Sigmoid colon (tissue), 7 donors: Measurements from ENCODE around the gene POLR3K. TPM values are rescaled to one million over a fixed set of nuclear protein-coding genes. Genes with fewer than 3 reads are reported as not detected.
"Not testable (repeated sequence)": the region's sequence is repeated elsewhere in the genome, so short reads cannot be mapped to it uniquely, and the experiment has no call there.

ENCODE experiments used
- DNase-seq: peaks from one replicate; pipeline ENCODE4 v3.0.0-alpha.2; 2019
- H3K27ac ChIP-seq, 4 donors: fragments of 200-600 bp; sonication (generic); one replicate each; pipeline ENCODE4 v1.5.1; 2016 to 2019; ENCODE audit warnings: mild to moderate bottlenecking in 1 of 4
- H3K27me3 ChIP-seq, 3 donors: fragments of 200-600 bp; sonication (generic); one replicate each; pipeline ENCODE4 v1.5.1; 2019; ENCODE audit warnings: mild to moderate bottlenecking in 1 of 3
- H3K36me3 ChIP-seq, 4 donors: fragments of 200-600 bp; sonication (generic); one replicate each; pipeline ENCODE4 v1.5.1; 2016 to 2019
- H3K4me1 ChIP-seq, 4 donors: fragments of 200-600 bp; sonication (generic); one replicate each; pipeline ENCODE4 v1.5.1; 2017 to 2019
- H3K4me3 ChIP-seq, 4 donors: fragments of 200-600 bp; sonication (generic); one replicate each; pipeline ENCODE4 v1.5.1; 2017 to 2019; ENCODE audit warnings: mild to moderate bottlenecking in 2 of 4, moderate library complexity in 1 of 4
- H3K9me3 ChIP-seq, 4 donors: fragments of 200-600 bp in 3 of 4; sonication (generic) in 3 of 4; one replicate each; pipeline versions ENCODE4 v1.5.1 to v1.6.1; 2013 to 2019
- EP300 ChIP-seq, 4 donors: sonication (generic); formaldehyde crosslinking; IDR thresholded peaks; one replicate each; pipeline ENCODE4 v1.6.1; 2017; ENCODE audit warnings: antibody characterized with exemption in 4 of 4
- POLR2A ChIP-seq, 2 donors: fragments of 450-650 bp; IDR thresholded peaks; one replicate each; pipeline ENCODE4 v1.6.1; 2016; ENCODE audit warnings: antibody characterized with exemption in 2 of 2, mild to moderate bottlenecking in 2 of 2, moderate library complexity in 2 of 2
- POLR2AphosphoS5 ChIP-seq, 4 donors: sonication (generic); formaldehyde crosslinking; IDR thresholded peaks; one replicate each; pipeline ENCODE4 v1.6.1; 2017; ENCODE audit warnings: antibody characterized with exemption in 4 of 4
- WGBS, 2 donors: extraction: QIAGEN DNeasy Blood & Tissue Kit; methylation state at CpG; one replicate each; pipeline ENCODE4 v1.1.7; 2013; 5-methylcytosine and 5-hydroxymethylcytosine counted together
- intact Hi-C: fragments of 100-400 bp; cut with DNase I; formaldehyde crosslinking; loops from one replicate; pipeline ENCODE4 v1.15.1; 2023
- polyA plus RNA-seq, 3 donors: library from polyadenylated mRNA; stranded (reverse); fragments of 200-250 nt; gene quantifications; one replicate each; pipeline ENCODE4 v1.2.3, GENCODE V29; 2013
- total RNA-seq, 4 donors: library from RNA; depleted of rRNA; stranded (reverse); fragments of >200 nt; gene quantifications; one replicate each; pipeline ENCODE4 v1.1.0, GENCODE V29; 2016
- TF ChIP-seq, protein P1 (sequence below), 4 experiments: fragments of 450-650 bp in 3 of 4; fragments of 200-600 bp in 1 of 4; IDR thresholded peaks; one replicate each; pipeline ENCODE4 v1.5.1; 2016 to 2019; ENCODE audit warnings: antibody characterized with exemption in 4 of 4, mild to moderate bottlenecking in 3 of 4, moderate library complexity in 2 of 4
- donor health status: healthy with polysubstance abuse.
- donor health status: Bipolar disorder and iron deficiency.
- donor health status: healthy.

Gene POLR3K
- total and polyA plus RNA-seq, 7 donors, result 1.7 to 22.1 (median 6.4) TPM

DNA sequence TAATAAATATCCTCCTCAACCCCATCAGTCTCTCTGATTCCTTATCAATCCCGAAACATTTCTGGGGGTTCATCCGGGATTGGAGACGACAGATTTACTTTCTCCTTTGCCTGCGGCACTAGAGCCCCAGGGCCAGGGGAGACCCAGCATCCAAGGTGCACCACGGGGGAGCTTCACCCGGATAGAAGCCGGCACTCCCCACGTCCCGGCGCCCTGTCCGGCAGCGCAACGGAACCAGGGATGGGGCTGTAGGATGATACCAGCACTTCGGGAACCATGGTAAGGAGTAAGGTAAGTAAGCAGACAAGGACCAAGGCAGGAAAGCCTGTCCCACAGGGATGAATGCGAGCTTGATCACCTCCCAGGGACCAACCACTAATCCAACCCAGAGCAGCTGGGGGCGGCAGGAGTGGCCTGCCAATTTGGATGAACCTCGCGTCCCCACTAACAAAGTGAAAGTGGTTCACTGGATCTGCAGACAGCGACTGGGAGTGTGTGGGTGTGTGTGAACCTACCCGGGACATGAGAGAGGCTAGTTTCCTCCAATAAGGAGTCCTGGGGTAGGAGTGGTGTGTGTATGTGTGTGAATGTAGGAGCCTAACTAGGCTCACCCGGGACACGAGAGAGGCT, 11.9 kb downstream of the POLR3K start:
- Histone ChIP-seq H3K27ac (no peak overlapping the region), H3K4me3 (no peak overlapping the region), H3K27me3 (no peaks in the 10 kb centered on the region), H3K36me3 (peaks cover 0 to 15% (median 2%) of the 10 kb centered on the region in 4 donors), H3K4me1 (no peaks in the 10 kb centered on the region), H3K9me3 (no peaks in the 10 kb centered on the region)
- intact Hi-C loops, result no loop called here
- WGBS, 2 donors, result 94% methylated on average over 22 of the region's 22 CpGs
- DNase-seq, result no peak
- TF ChIP-seq, protein P1, sequence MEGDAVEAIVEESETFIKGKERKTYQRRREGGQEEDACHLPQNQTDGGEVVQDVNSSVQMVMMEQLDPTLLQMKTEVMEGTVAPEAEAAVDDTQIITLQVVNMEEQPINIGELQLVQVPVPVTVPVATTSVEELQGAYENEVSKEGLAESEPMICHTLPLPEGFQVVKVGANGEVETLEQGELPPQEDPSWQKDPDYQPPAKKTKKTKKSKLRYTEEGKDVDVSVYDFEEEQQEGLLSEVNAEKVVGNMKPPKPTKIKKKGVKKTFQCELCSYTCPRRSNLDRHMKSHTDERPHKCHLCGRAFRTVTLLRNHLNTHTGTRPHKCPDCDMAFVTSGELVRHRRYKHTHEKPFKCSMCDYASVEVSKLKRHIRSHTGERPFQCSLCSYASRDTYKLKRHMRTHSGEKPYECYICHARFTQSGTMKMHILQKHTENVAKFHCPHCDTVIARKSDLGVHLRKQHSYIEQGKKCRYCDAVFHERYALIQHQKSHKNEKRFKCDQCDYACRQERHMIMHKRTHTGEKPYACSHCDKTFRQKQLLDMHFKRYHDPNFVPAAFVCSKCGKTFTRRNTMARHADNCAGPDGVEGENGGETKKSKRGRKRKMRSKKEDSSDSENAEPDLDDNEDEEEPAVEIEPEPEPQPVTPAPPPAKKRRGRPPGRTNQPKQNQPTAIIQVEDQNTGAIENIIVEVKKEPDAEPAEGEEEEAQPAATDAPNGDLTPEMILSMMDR (IDR thresholded peaks at IDR 0.05), result no peak
- no peak for TF ChIP-seq POLR2A (IDR thresholded peaks at IDR 0.05)
- TF ChIP-seq EP300 (IDR thresholded peaks at IDR 0.05), result no peak
- TF ChIP-seq POLR2AphosphoS5 (IDR thresholded peaks at IDR 0.05), result no peak

- DNase-seq, result no peak
- intact Hi-C loops, result no loop called here
- WGBS, 2 donors, result 69 to 74% methylated on average over 13 of the region's 13 CpGs
- TF ChIP-seq POLR2A (IDR thresholded peaks at IDR 0.05) (no peak), EP300 (IDR thresholded peaks at IDR 0.05) (no peak), POLR2AphosphoS5 (IDR thresholded peaks at IDR 0.05) (no peak)
- TF ChIP-seq, protein P1 (IDR thresholded peaks at IDR 0.05), result no peak
- no peaks in the 10 kb centered on the region for H3K27me3 ChIP-seq
- H3K4me3 ChIP-seq, result no peak overlapping the region
- no peaks in the 10 kb centered on the region for H3K4me1 ChIP-seq
- H3K9me3 ChIP-seq, result no peaks in the 10 kb centered on the region
- no peak overlapping the region for H3K27ac ChIP-seq
- H3K36me3 ChIP-seq, result no peaks in the 10 kb centered on the region
Measured at GRCh38 chr16:38941-39892, 14.2 kb downstream of the POLR3K start.

- DNase-seq, intact Hi-C loops: not testable (repeated sequence)
- 83 to 96% methylated on average over 11 of the region's 11 CpGs for WGBS, 2 donors
Measured at GRCh38 chr16:38206-38605, 15.2 kb downstream of the POLR3K start.

GRCh38 chr16:37511-37910, 15.9 kb downstream of the POLR3K start:
- no peaks in the 10 kb centered on the region for H3K4me1 ChIP-seq
- H3K27me3 ChIP-seq, result no peaks in the 10 kb centered on the region
- intact Hi-C loops, result no loop called here
- H3K36me3 ChIP-seq, result no peaks in the 10 kb centered on the region
- no peak overlapping the region for H3K27ac ChIP-seq
- WGBS, 2 donors, result 82 to 95% methylated on average over 5 of the region's 5 CpGs
- H3K9me3 ChIP-seq, result no peaks in the 10 kb centered on the region
- no peak for TF ChIP-seq EP300 (IDR thresholded peaks at IDR 0.05)
- TF ChIP-seq POLR2AphosphoS5 (IDR thresholded peaks at IDR 0.05), result no peak
- TF ChIP-seq, protein P1 (IDR thresholded peaks at IDR 0.05), result no peak
- TF ChIP-seq POLR2A (IDR thresholded peaks at IDR 0.05), result no peak
- no peak overlapping the region for H3K4me3 ChIP-seq
- no peak for DNase-seq

More at GRCh38 chr16:38206-38605, 15.2 kb downstream of the POLR3K start:
- not testable (repeated sequence) for H3K27ac ChIP-seq, H3K4me3 ChIP-seq, H3K9me3 ChIP-seq, H3K36me3 ChIP-seq, H3K27me3 ChIP-seq, H3K4me1 ChIP-seq

DNA sequence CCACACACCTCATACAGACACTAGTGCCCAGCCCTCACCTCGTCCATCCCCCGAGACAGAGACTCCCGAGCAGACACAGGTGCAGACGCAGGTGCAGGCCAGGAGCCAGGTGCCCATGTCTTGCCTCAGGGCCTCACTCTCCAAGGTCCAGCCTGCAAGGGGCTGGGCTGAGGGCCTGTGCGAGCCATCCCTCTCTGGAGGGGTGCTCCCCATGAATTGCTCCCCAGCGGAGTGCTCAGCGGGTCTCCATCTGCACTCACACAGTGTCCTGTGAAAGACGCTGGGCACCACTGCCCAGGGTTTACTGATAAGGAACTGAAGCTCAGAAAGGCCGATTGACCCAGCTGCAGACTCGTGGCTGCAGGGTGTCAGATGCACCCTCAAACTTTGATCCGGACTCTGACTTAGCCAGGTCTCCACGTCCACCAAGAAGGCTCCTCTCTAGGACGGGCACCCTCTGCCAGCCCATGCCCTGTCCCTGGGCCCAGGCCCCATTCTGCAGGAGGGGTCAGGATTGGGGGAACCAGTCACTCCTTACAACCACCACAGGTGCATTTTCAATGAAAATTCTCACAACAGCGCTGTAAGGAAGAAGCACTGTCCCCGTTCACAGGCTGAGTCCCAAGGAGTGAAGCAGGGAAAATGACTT, 16.9 kb downstream of the POLR3K start:
- intact Hi-C loops, result no loop called here
- no peak for DNase-seq
- no peaks in the 10 kb centered on the region for H3K36me3 ChIP-seq

More for the DNA sequence above, 16.9 kb downstream of the POLR3K start:
- no peaks in the 10 kb centered on the region for H3K9me3 ChIP-seq
- H3K4me1 ChIP-seq, result no peaks in the 10 kb centered on the region
- no peak overlapping the region for H3K4me3 ChIP-seq
- TF ChIP-seq POLR2AphosphoS5 (IDR thresholded peaks at IDR 0.05), result no peak
- no peak for TF ChIP-seq EP300 (IDR thresholded peaks at IDR 0.05)
- TF ChIP-seq, protein P1 (IDR thresholded peaks at IDR 0.05), result no peak
- TF ChIP-seq POLR2A (IDR thresholded peaks at IDR 0.05), result no peak
- H3K27me3 ChIP-seq, result no peaks in the 10 kb centered on the region
- no peak overlapping the region for H3K27ac ChIP-seq
- 90 to 93% methylated on average over 15 of the region's 15 CpGs for WGBS, 2 donors
